Mesenchymal stem cell (in vitro differentiated cells and primary cell): ENCODE results near the gene NPL.

Experiments
- DNase-seq: peaks from one replicate; pipeline ENCODE4 v3.0.0-alpha.2; 2013
- H2AFZ ChIP-seq: one replicate; pipeline ENCODE4 v1.6.1; 2013; ENCODE audit warnings: low read depth, mild to moderate bottlenecking, control low read depth, inconsistent platforms, low read length, moderate library complexity
- H2AK5ac ChIP-seq: 2 replicates; pipeline ENCODE4 v1.6.1; 2013; ENCODE audit warnings: low read length, moderate library complexity, mild to moderate bottlenecking, inconsistent platforms; ENCODE audit not compliant: severe bottlenecking
- H2BK120ac ChIP-seq: one replicate; pipeline ENCODE4 v1.6.1; 2013; ENCODE audit warnings: low read depth, mild to moderate bottlenecking, inconsistent platforms, low read length, moderate library complexity
- H2BK12ac ChIP-seq, 2 experiments: one replicate each; pipeline ENCODE4 v1.6.1; 2013; ENCODE audit warnings: inconsistent platforms in 2 of 2, low read length in 2 of 2, mild to moderate bottlenecking in 2 of 2, moderate library complexity in 2 of 2, control low read depth in 1 of 2
- H2BK15ac ChIP-seq: one replicate; pipeline ENCODE4 v1.6.1; 2013; ENCODE audit warnings: mild to moderate bottlenecking, low read depth, inconsistent platforms; ENCODE audit not compliant: poor library complexity, severe bottlenecking
- H2BK5ac ChIP-seq: 2 replicates; pipeline ENCODE4 v1.6.1; 2013; ENCODE audit warnings: low read depth, mild to moderate bottlenecking, low read length, control low read depth, inconsistent platforms; ENCODE audit not compliant: poor library complexity, severe bottlenecking
- H3K14ac ChIP-seq, 2 experiments: one replicate each; pipeline ENCODE4 v1.6.1; 2013; ENCODE audit warnings: inconsistent platforms in 2 of 2, low read length in 2 of 2, control low read depth in 1 of 2, mild to moderate bottlenecking in 1 of 2, moderate library complexity in 1 of 2
- H3K18ac ChIP-seq, 2 experiments: one replicate each; pipeline ENCODE4 v1.6.1; 2013; ENCODE audit warnings: inconsistent platforms in 2 of 2, low read length in 2 of 2, control low read depth in 1 of 2, low read depth in 1 of 2, mild to moderate bottlenecking in 1 of 2
- H3K23ac ChIP-seq, 2 experiments: one replicate each; pipeline ENCODE4 v1.6.1; 2013; ENCODE audit warnings: inconsistent platforms in 2 of 2, low read length in 2 of 2, mild to moderate bottlenecking in 2 of 2, moderate library complexity in 2 of 2, control low read depth in 1 of 2
- H3K27ac ChIP-seq: 2 replicates; pipeline ENCODE4 v1.5.1; 2013; ENCODE audit warnings: mild to moderate bottlenecking, moderate library complexity, low read length, control low read depth, inconsistent platforms; ENCODE audit not compliant: poor library complexity, severe bottlenecking
- H3K27me3 ChIP-seq, 2 experiments: 2 replicates each; pipeline versions ENCODE4 v1.6.1 to v1.7.0; 2013; ENCODE audit warnings: low read length in 2 of 2, mild to moderate bottlenecking in 2 of 2, moderate library complexity in 2 of 2, control low read depth in 1 of 2, inconsistent platforms in 1 of 2; ENCODE audit not compliant: control insufficient read depth in 1 of 2, insufficient read depth in 1 of 2
- H3K36me3 ChIP-seq, 2 experiments: 2 replicates each; pipeline versions ENCODE4 v1.6.1 to v1.7.0; 2013; ENCODE audit warnings: low read length in 2 of 2, control low read depth in 1 of 2, inconsistent platforms in 1 of 2, low read depth in 1 of 2, mild to moderate bottlenecking in 1 of 2; ENCODE audit not compliant: insufficient read depth in 2 of 2, control insufficient read depth in 1 of 2
- H3K4ac ChIP-seq, 2 experiments: one replicate each; pipeline ENCODE4 v1.6.1; 2013; ENCODE audit warnings: inconsistent platforms in 2 of 2, low read length in 2 of 2, mild to moderate bottlenecking in 2 of 2, moderate library complexity in 2 of 2, control low read depth in 1 of 2, low read depth in 1 of 2
- H3K4me1 ChIP-seq: 2 replicates; pipeline ENCODE4 v1.6.1; 2013; ENCODE audit warnings: low read depth, low read length, control low read depth; ENCODE audit not compliant: control insufficient read depth, insufficient read depth
- H3K4me2 ChIP-seq: 2 replicates; pipeline ENCODE4 v1.6.1; 2013; ENCODE audit warnings: low read length, mild to moderate bottlenecking, inconsistent platforms; ENCODE audit not compliant: poor library complexity, severe bottlenecking
- H3K4me3 ChIP-seq, 2 experiments: 2 replicates each; pipeline versions ENCODE4 v1.5.1 to v1.7.0; 2013; ENCODE audit warnings: low read length in 2 of 2, mild to moderate bottlenecking in 2 of 2, control low read depth in 1 of 2, low read depth in 1 of 2; ENCODE audit not compliant: insufficient read depth in 1 of 2
- H3K79me1 ChIP-seq: replicated peaks from 2 replicates; pipeline ENCODE4 v1.6.1; 2013; ENCODE audit warnings: mild to moderate bottlenecking, control low read depth, low read length, inconsistent platforms; ENCODE audit not compliant: poor library complexity, severe bottlenecking
- H3K9ac ChIP-seq: 2 replicates; pipeline ENCODE4 v1.7.0; 2013; ENCODE audit warnings: mild to moderate bottlenecking, low read length, moderate library complexity
- H3K9me3 ChIP-seq: 2 replicates; pipeline ENCODE4 v1.7.0; 2013; ENCODE audit warnings: mild to moderate bottlenecking, low read length; ENCODE audit not compliant: control insufficient read depth
- H4K8ac ChIP-seq: one replicate; pipeline ENCODE4 v1.6.1; 2013; ENCODE audit warnings: inconsistent platforms, mild to moderate bottlenecking, low read length, moderate library complexity
- H4K91ac ChIP-seq: one replicate; pipeline ENCODE4 v1.6.1; 2013; ENCODE audit warnings: mild to moderate bottlenecking, low read length, inconsistent platforms
- WGBS: methylation state at CpG from one replicate; pipeline ENCODE4 v1.1.7; 2013; ENCODE audit warnings: mixed read lengths; 5-methylcytosine and 5-hydroxymethylcytosine counted together

The NPL gene

GRCh38 chr1:182875889-182876288, 86.3 kb downstream of the NPL start:
- no peak overlapping the region for H3K23ac ChIP-seq
- H2AFZ ChIP-seq = no peak overlapping the region
- H3K14ac ChIP-seq = no peak overlapping the region
- H3K4me2 ChIP-seq = no peak overlapping the region
- H2AK5ac ChIP-seq = no peak overlapping the region
- 98% methylated on average over 2 of the region's 2 CpGs for WGBS
- H2BK12ac ChIP-seq = no peak overlapping the region
- no peaks in the 10 kb centered on the region for H3K9me3 ChIP-seq
- DNase-seq = no peak
- no peak overlapping the region for H3K4me3 ChIP-seq
- H3K27ac ChIP-seq = no peak overlapping the region
- peaks cover 19 to 100% of the 10 kb centered on the region in 2 experiments for H3K36me3 ChIP-seq
- no peak overlapping the region for H4K8ac ChIP-seq
- H3K18ac ChIP-seq = no peak overlapping the region
- H2BK15ac ChIP-seq = no peak overlapping the region
- no peak overlapping the region for H3K9ac ChIP-seq
- H2BK120ac ChIP-seq = no peak overlapping the region
- H3K27me3 ChIP-seq = no peaks in the 10 kb centered on the region
- no peak overlapping the region for H4K91ac ChIP-seq
- H3K79me1 ChIP-seq = peaks cover 18% of the 10 kb centered on the region
- H3K4me1 ChIP-seq = no peaks in the 10 kb centered on the region
- no peak overlapping the region for H2BK5ac ChIP-seq
- no peak overlapping the region for H3K4ac ChIP-seq

- Histone ChIP-seq H4K91ac (no peak overlapping the region), H2AFZ (no peak overlapping the region), H2BK12ac (no peak overlapping the region), H3K27ac (no peak overlapping the region), H3K4me1 (no peaks in the 10 kb centered on the region), H3K14ac (no peak overlapping the region), H2BK120ac (no peak overlapping the region), H3K23ac (no peak overlapping the region), H2BK5ac (no peak overlapping the region), H3K79me1 (peaks cover 17% of the 10 kb centered on the region), H3K9ac (no peak overlapping the region), H2AK5ac (no peak overlapping the region), H4K8ac (no peak overlapping the region), H2BK15ac (no peak overlapping the region), H3K4me3 (no peak overlapping the region), H3K18ac (no peak overlapping the region), H3K9me3 (no peaks in the 10 kb centered on the region), H3K27me3 (no peaks in the 10 kb centered on the region), H3K4me2 (no peak overlapping the region), H3K36me3 (peaks cover 18 to 100% of the 10 kb centered on the region in 2 experiments), H3K4ac (no peak overlapping the region)
- DNase-seq = no peak
Measured at GRCh38 chr1:182877331-182877730, 87.8 kb downstream of the NPL start.

GRCh38 chr1:182877842-182878241, 88.3 kb downstream of the NPL start:
- H2BK5ac ChIP-seq = no peak overlapping the region
- H4K91ac ChIP-seq = no peak overlapping the region
- WGBS = 97% methylated on average over 7 of the region's 7 CpGs
- no peak overlapping the region for H2BK120ac ChIP-seq
- H2BK12ac ChIP-seq = no peak overlapping the region
- peaks cover 17% of the 10 kb centered on the region for H3K79me1 ChIP-seq
- no peak overlapping the region for H3K18ac ChIP-seq
- H3K9ac ChIP-seq = no peak overlapping the region
- H3K36me3 ChIP-seq = peaks cover 17 to 99% of the 10 kb centered on the region in 2 experiments
- no peak overlapping the region for H3K4ac ChIP-seq
- no peak overlapping the region for H2BK15ac ChIP-seq
- no peak overlapping the region for H3K27ac ChIP-seq
- H2AFZ ChIP-seq = no peak overlapping the region
- no peak overlapping the region for H4K8ac ChIP-seq
- no peak overlapping the region for H3K23ac ChIP-seq
- H3K4me1 ChIP-seq = no peaks in the 10 kb centered on the region
- no peak overlapping the region for H3K4me3 ChIP-seq
- H3K4me2 ChIP-seq = no peak overlapping the region
- no peaks in the 10 kb centered on the region for H3K27me3 ChIP-seq
- no peak for DNase-seq
- no peak overlapping the region for H2AK5ac ChIP-seq
- H3K14ac ChIP-seq = no peak overlapping the region
- H3K9me3 ChIP-seq = no peaks in the 10 kb centered on the region
